PC-3 (cell line): ENCODE results near the gene BBOF1. TPM values are rescaled to one million over a fixed set of nuclear protein-coding genes. Genes with fewer than 3 reads are reported as not detected.

Source experiments
- ATAC-seq: fragments of 200-7000 bp; cut with Tn5 transposase; 2 replicates; pipeline ENCODE4 v1.9.1; 2020; ENCODE audit warnings: mild to moderate bottlenecking, moderate library complexity
- BruUV-seq: library from RNA; stranded (reverse); fragments of 400-500 nt; replicated peaks from 2 replicates; lab custom pipeline; 2021; lab: Mats Ljungman, UMichigan
- CTCF ChIA-PET: fragments of 300-600 bp; sonication (Branson Sonifier 250); formaldehyde crosslinking; loops from one replicate; lab custom pipeline; 2022; ENCODE audit warnings: antibody characterized with exemption; lab: Charles Lee
- POLR2A ChIA-PET: fragments of 300-600 bp; sonication (Branson Sonifier 250); formaldehyde crosslinking; loops from one replicate; lab custom pipeline; 2022; ENCODE audit warnings: antibody characterized with exemption; ENCODE audit not compliant: unreplicated experiment; lab: Charles Lee
- DNase-seq: peaks from one replicate; pipeline ENCODE4 v3.0.0-alpha.2; 2015
- H2AFZ ChIP-seq: fragments of 300-600 bp; sonication (generic); 2 replicates; pipeline ENCODE4 v1.6.0; 2016; ENCODE audit warnings: antibody characterized with exemption, low read length
- H3F3A ChIP-seq: fragments of 300-600 bp; sonication (generic); one replicate; pipeline ENCODE4 v1.6.0; 2017; ENCODE audit warnings: antibody characterized with exemption, low read length, control low read depth, mild to moderate bottlenecking; ENCODE audit not compliant: unreplicated experiment
- H3K27ac ChIP-seq: fragments of 300-600 bp; sonication (generic); 2 replicates; pipeline ENCODE4 v1.5.1; 2016; ENCODE audit warnings: mild to moderate bottlenecking, low read length
- H3K27me3 ChIP-seq: fragments of 300-600 bp; sonication (generic); 2 replicates; pipeline ENCODE4 v1.6.1; 2016; ENCODE audit warnings: low read length, mixed read lengths
- H3K36me3 ChIP-seq: fragments of 300-600 bp; sonication (generic); 2 replicates; pipeline ENCODE4 v1.6.1; 2016; ENCODE audit warnings: low read depth, mixed run types, low read length, mixed read lengths
- H3K4me1 ChIP-seq: fragments of 300-600 bp; sonication (generic); 2 replicates; pipeline ENCODE4 v1.5.1; 2016; ENCODE audit warnings: low read length; ENCODE audit not compliant: insufficient read depth
- H3K4me2 ChIP-seq: fragments of 300-600 bp; sonication (generic); 2 replicates; pipeline ENCODE4 v1.6.0; 2016; ENCODE audit warnings: low read length
- H3K4me3 ChIP-seq: fragments of 300-600 bp; sonication (generic); 2 replicates; pipeline ENCODE4 v1.5.1; 2016; ENCODE audit warnings: mild to moderate bottlenecking, low read length, mixed read lengths
- H3K79me2 ChIP-seq: fragments of 300-600 bp; sonication (generic); 2 replicates; pipeline ENCODE4 v1.6.1; 2017; ENCODE audit warnings: low read length, mixed read lengths
- H3K9ac ChIP-seq: fragments of 300-600 bp; sonication (generic); 2 replicates; pipeline ENCODE4 v1.6.0; 2016; ENCODE audit warnings: mild to moderate bottlenecking, low read length
- H3K9me2 ChIP-seq: fragments of 300-600 bp; sonication (generic); replicated peaks from 2 replicates; pipeline ENCODE4 v1.6.1; 2016; ENCODE audit warnings: mixed run types, low read length, mixed read lengths
- H3K9me3 ChIP-seq: fragments of 300-600 bp; sonication (generic); 2 replicates; pipeline ENCODE4 v1.6.1; 2016; ENCODE audit warnings: low read length, mixed read lengths
- H4K20me1 ChIP-seq: fragments of 300-600 bp; sonication (generic); 2 replicates; pipeline ENCODE4 v1.6.1; 2016; ENCODE audit warnings: low read length, mixed read lengths
- EZH2 ChIP-seq: fragments of 300-600 bp; sonication (generic); IDR thresholded peaks from one replicate; pipeline ENCODE4 v1.6.1; 2017; ENCODE audit warnings: antibody characterized with exemption, mild to moderate bottlenecking, low read length; ENCODE audit not compliant: unreplicated experiment
- EZH2phosphoT487 ChIP-seq: fragments of 300-600 bp; sonication (generic); IDR thresholded peaks from 2 replicates; pipeline ENCODE4 v1.6.1; 2018; ENCODE audit warnings: mild to moderate bottlenecking, antibody characterized with exemption, low read length, borderline replicate concordance
- intact Hi-C: fragments of 100-400 bp; cut with micrococcal nuclease; formaldehyde crosslinking; loops from 2 replicates; pipeline ENCODE4 v1.9.0; 2023
- total RNA-seq: library from RNA; depleted of rRNA; stranded (reverse); fragments of >200 nt; gene quantifications from 2 replicates; pipeline ENCODE4 v1.2.3, GENCODE V29; 2014
- TF ChIP-seq, protein P1 (sequence below): fragments of 300-600 bp; sonication (generic); conservative IDR thresholded peaks from 2 replicates; pipeline ENCODE4 v1.5.1; 2017; ENCODE audit warnings: antibody characterized with exemption, low read depth, mild to moderate bottlenecking, low read length

Gene BBOF1
- total RNA-seq, 1 experiment from 2014 or later: 1.5 TPM

DNA sequence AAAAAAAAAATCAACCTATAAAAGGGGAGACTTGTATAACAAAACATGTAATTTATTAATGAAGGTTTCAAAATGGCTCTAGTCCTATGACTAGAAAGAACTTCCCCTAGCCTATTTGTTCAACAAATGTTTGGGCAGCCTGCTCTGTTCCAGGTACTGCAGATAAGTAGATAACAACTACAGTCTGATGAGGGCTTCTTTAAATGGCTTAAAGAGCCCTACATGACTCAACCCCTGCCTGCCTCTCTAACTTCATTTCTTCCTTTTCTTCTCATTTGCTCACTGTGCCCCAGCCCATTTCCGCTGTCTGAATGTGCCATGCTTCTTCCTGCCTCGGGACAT is 43.6 kb downstream of the BBOF1 start:
- peak; percentile 68 for DNase-seq
- ATAC-seq: peak; percentile 70
- TF ChIP-seq EZH2 (no peak), EZH2phosphoT487 (no peak)
- TF ChIP-seq, protein P1, sequence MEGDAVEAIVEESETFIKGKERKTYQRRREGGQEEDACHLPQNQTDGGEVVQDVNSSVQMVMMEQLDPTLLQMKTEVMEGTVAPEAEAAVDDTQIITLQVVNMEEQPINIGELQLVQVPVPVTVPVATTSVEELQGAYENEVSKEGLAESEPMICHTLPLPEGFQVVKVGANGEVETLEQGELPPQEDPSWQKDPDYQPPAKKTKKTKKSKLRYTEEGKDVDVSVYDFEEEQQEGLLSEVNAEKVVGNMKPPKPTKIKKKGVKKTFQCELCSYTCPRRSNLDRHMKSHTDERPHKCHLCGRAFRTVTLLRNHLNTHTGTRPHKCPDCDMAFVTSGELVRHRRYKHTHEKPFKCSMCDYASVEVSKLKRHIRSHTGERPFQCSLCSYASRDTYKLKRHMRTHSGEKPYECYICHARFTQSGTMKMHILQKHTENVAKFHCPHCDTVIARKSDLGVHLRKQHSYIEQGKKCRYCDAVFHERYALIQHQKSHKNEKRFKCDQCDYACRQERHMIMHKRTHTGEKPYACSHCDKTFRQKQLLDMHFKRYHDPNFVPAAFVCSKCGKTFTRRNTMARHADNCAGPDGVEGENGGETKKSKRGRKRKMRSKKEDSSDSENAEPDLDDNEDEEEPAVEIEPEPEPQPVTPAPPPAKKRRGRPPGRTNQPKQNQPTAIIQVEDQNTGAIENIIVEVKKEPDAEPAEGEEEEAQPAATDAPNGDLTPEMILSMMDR: no peak
- H3K9ac ChIP-seq: no peak overlapping the region
- no peaks in the 10 kb centered on the region for H3K79me2 ChIP-seq
- H3K4me3 ChIP-seq: no peak overlapping the region
- no peaks in the 10 kb centered on the region for H3K36me3 ChIP-seq
- intact Hi-C loops: loop anchor here (1.0 kb wide), 1 partner anchor 44 kb away; no protein-coding TSS in a partner anchor
- no peaks in the 10 kb centered on the region for H4K20me1 ChIP-seq
- ChIA-PET POLR2A (no interaction called here), CTCF (no interaction called here)
- no peaks in the 10 kb centered on the region for H3K9me2 ChIP-seq
- no peaks in the 10 kb centered on the region for H3K27me3 ChIP-seq
- H3F3A ChIP-seq: no peaks in the 10 kb centered on the region
- H3K4me1 ChIP-seq: peaks cover 27% of the 10 kb centered on the region
- no TSS peak for BruUV-seq
- H3K4me2 ChIP-seq: peak overlapping the region; percentile 35; the same call in 1 of the 2 replicates
- H2AFZ ChIP-seq: no peak overlapping the region
- peak overlapping the region; percentile 58 for H3K27ac ChIP-seq
- no peaks in the 10 kb centered on the region for H3K9me3 ChIP-seq

DNA sequence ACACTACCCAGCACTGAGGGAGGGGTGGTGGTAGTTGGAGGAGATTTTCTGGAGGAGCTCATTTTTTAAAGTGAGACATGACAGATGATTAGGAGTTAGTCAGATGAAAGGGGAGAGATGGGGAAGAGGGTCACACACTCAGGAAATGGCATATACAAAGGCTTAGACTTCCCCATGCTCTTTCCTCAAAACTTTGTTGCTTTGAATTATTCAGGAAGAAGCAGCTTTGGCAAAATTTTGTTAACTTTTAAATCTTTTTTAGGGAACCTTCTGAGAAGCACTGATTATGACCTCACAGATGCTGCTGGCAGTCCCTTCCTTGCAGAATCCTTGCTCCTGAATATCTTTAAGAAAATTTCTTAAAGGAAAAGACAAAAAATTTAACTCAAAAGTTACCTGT is 45.3 kb downstream of the BBOF1 start:
- no peak for ATAC-seq
- no peak for TF ChIP-seq EZH2phosphoT487
- TF ChIP-seq, protein P1: no peak
- no peak for TF ChIP-seq EZH2
- no peak overlapping the region for H3K4me3 ChIP-seq
- no TSS peak for BruUV-seq
- H3K4me1 ChIP-seq: peaks cover 27% of the 10 kb centered on the region
- H3K36me3 ChIP-seq: no peaks in the 10 kb centered on the region
- no peaks in the 10 kb centered on the region for H4K20me1 ChIP-seq
- H3K27ac ChIP-seq: no peak overlapping the region
- H3K79me2 ChIP-seq: no peaks in the 10 kb centered on the region
- intact Hi-C loops: no loop called here
- H3K9me3 ChIP-seq: no peaks in the 10 kb centered on the region
- ChIA-PET POLR2A (no interaction called here), CTCF (no interaction called here)
- no peak overlapping the region for H3K9ac ChIP-seq
- no peak for DNase-seq
- no peak overlapping the region for H3K4me2 ChIP-seq
- H3K27me3 ChIP-seq: no peaks in the 10 kb centered on the region
- H3K9me2 ChIP-seq: no peaks in the 10 kb centered on the region
- H3F3A ChIP-seq: no peaks in the 10 kb centered on the region
- no peak overlapping the region for H2AFZ ChIP-seq

DNA sequence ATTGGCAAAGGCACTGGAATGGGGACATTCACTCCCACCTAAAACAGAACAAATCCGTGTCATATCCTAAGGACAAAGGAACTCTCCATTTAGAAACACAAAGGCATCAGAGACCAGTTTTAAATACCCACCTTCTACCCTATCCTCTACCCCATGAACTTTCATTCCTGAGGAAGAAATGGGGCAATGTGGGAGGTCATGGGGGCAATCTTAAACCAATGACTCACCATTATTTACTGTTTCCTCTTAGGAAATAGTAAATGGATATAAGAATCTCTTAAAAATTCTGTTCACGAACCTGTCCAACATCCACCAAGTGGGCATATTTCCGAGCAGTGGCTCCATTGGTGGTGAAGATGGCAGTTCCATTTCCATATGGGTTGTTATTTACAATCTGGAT is 45.7 kb downstream of the BBOF1 start:
- Histone ChIP-seq H4K20me1 (no peaks in the 10 kb centered on the region), H3K27me3 (no peaks in the 10 kb centered on the region), H3K4me3 (no peak overlapping the region), H3K4me1 (peaks cover 27% of the 10 kb centered on the region), H3K79me2 (no peaks in the 10 kb centered on the region), H3K9me3 (no peaks in the 10 kb centered on the region), H3F3A (no peaks in the 10 kb centered on the region), H3K9ac (no peak overlapping the region), H3K9me2 (no peaks in the 10 kb centered on the region), H3K36me3 (no peaks in the 10 kb centered on the region), H3K4me2 (peak overlapping the region; percentile 9; the same call in 1 of the 2 replicates), H3K27ac (no peak overlapping the region), H2AFZ (no peak overlapping the region)
- POLR2A ChIA-PET: no interaction called here
- peak; percentile 34 for DNase-seq
- no peak for ATAC-seq
- intact Hi-C loops: no loop called here
- BruUV-seq: no TSS peak
- CTCF ChIA-PET: no interaction called here
- TF ChIP-seq EZH2 (no peak), EZH2phosphoT487 (no peak)
- TF ChIP-seq, protein P1: no peak
